Gastrocnemius medialis (tissue), 4 donors: Measurements from ENCODE around the gene SPECC1. TPM values are rescaled to one million over a fixed set of nuclear protein-coding genes. Genes with fewer than 3 reads are reported as not detected.

Experiments used
- ATAC-seq, 2 donors: fragments of 150-250 bp; one replicate each; pipeline ENCODE4 v1.9.1; 2016
- DNase-seq, 2 donors: peaks; one replicate each; pipeline ENCODE4 v3.0.0-alpha.2; 2019
- H3K27ac ChIP-seq, 4 donors: fragments of 200-600 bp; sonication (generic); 1 replicate in 1 of 4; 2 replicates in 3 of 4; pipeline ENCODE4 v1.5.1; 2016 to 2018; ENCODE audit warnings: mild to moderate bottlenecking in 2 of 4, moderate library complexity in 1 of 4
- H3K27me3 ChIP-seq, 3 donors: fragments of 200-600 bp; sonication (generic) in 2 of 3; 1 replicate in 1 of 3; 2 replicates in 2 of 3; pipeline versions ENCODE4 v1.5.1 to v1.6.0; 2016 to 2019; ENCODE audit warnings: mild to moderate bottlenecking in 1 of 3, moderate library complexity in 1 of 3
- H3K36me3 ChIP-seq, 2 donors: fragments of 200-600 bp; sonication (generic) in 1 of 2; one replicate each; pipeline ENCODE4 v1.5.1; 2017 to 2018
- H3K4me1 ChIP-seq, 2 donors: fragments of 200-600 bp; sonication (generic) in 1 of 2; one replicate each; pipeline ENCODE4 v1.5.1; 2016 to 2017; ENCODE audit warnings: mild to moderate bottlenecking in 2 of 2
- H3K4me3 ChIP-seq, 4 donors: fragments of 200-600 bp; sonication (generic) in 3 of 4; 1 replicate in 1 of 4; 2 replicates in 3 of 4; pipeline ENCODE4 v1.5.1; 2016 to 2019; ENCODE audit warnings: mild to moderate bottlenecking in 2 of 4
- H3K9me3 ChIP-seq, 3 donors: fragments of 200-600 bp; sonication (generic) in 2 of 3; 1 replicate in 1 of 3; 2 replicates in 2 of 3; pipeline ENCODE4 v1.5.1; 2016 to 2019
- CTCF ChIP-seq, 5 experiments: fragments of 450-650 bp in 3 of 5; fragments of 200-600 bp in 2 of 5; sonication (generic) in 2 of 5; IDR thresholded peaks in 4 of 5; conservative IDR thresholded peaks in 1 of 5; 1 replicate in 4 of 5; 2 replicates in 1 of 5; pipeline ENCODE4 v1.5.1; 2016 to 2019; ENCODE audit warnings: antibody characterized with exemption in 5 of 5, mild to moderate bottlenecking in 3 of 5, moderate library complexity in 3 of 5
- POLR2A ChIP-seq, 2 donors: fragments of 450-650 bp; IDR thresholded peaks; one replicate each; pipeline ENCODE4 v1.6.1; 2017; ENCODE audit warnings: antibody characterized with exemption in 2 of 2, mild to moderate bottlenecking in 2 of 2, moderate library complexity in 2 of 2
- in situ Hi-C, 4 donors: fragments of 200-750 bp; cut with MboI; loops; one replicate each; pipeline versions ENCODE4 v1.15.0 to v1.8.0; 2017; ENCODE audit warnings: low sequenced_read_pairs in 4 of 4
- intact Hi-C: fragments of 100-400 bp; cut with DNase I; formaldehyde crosslinking; loops from one replicate; pipeline ENCODE4 v1.15.1; 2023; ENCODE audit warnings: low total_unique reads
- total RNA-seq, 4 donors: library from RNA; depleted of rRNA; stranded (reverse); fragments of >200 nt; gene quantifications; one replicate each; pipeline versions ENCODE4 v1.1.0 to v1.2.3, GENCODE V29; 2016

Gene SPECC1
- total RNA-seq, 4 donors from 2014 or later, result 6.1 to 17.9 (median 9.5) TPM

GRCh38 chr17:19986941-19987861 is 22.0 kb upstream of the SPECC1 start:
- ATAC-seq, result no peak
- H3K4me3 ChIP-seq, result no peak overlapping the region
- DNase-seq, result no peak
- TF ChIP-seq POLR2A (IDR thresholded peaks at IDR 0.05), result no peak
- TF ChIP-seq CTCF (IDR thresholded peaks at IDR 0.05 in 4 of 5, conservative IDR thresholded peaks at IDR 0.05 in 1 of 5), result no peak
- H3K9me3 ChIP-seq, result no peaks in the 10 kb centered on the region
- H3K4me1 ChIP-seq, result no peaks in the 10 kb centered on the region
- no peak overlapping the region for H3K27ac ChIP-seq
- no peaks in the 10 kb centered on the region for H3K36me3 ChIP-seq
- H3K27me3 ChIP-seq, result no peaks in the 10 kb centered on the region
- intact Hi-C loops (loop anchor here (5.0 to 10.0 kb wide), 2 partner anchors 238 to 325 kb away; no protein-coding TSS in a partner anchor), in situ Hi-C loops (loop anchor here in 2 of 4 donors (25.0 kb wide), 1 partner anchor 325 kb away; no protein-coding TSS in a partner anchor)

GRCh38 chr17:19987897-19988296 is 21.3 kb upstream of the SPECC1 start:
- no peak overlapping the region for H3K27ac ChIP-seq
- H3K27me3 ChIP-seq, result no peaks in the 10 kb centered on the region
- TF ChIP-seq CTCF (IDR thresholded peaks at IDR 0.05 in 4 of 5, conservative IDR thresholded peaks at IDR 0.05 in 1 of 5) (no peak), POLR2A (IDR thresholded peaks at IDR 0.05) (no peak)
- intact Hi-C loops, result loop anchor here (5.0 to 10.0 kb wide), 2 partner anchors 237 to 324 kb away; no protein-coding TSS in a partner anchor
- peaks cover under 1% of the 10 kb centered on the region in 2 donors for H3K4me1 ChIP-seq
- no peak for ATAC-seq
- in situ Hi-C loops, result loop anchor here in 2 of 4 donors (25.0 kb wide), 1 partner anchor 324 kb away; no protein-coding TSS in a partner anchor
- no peak for DNase-seq
- no peak overlapping the region for H3K4me3 ChIP-seq
- no peaks in the 10 kb centered on the region for H3K9me3 ChIP-seq
- no peaks in the 10 kb centered on the region for H3K36me3 ChIP-seq

DNA sequence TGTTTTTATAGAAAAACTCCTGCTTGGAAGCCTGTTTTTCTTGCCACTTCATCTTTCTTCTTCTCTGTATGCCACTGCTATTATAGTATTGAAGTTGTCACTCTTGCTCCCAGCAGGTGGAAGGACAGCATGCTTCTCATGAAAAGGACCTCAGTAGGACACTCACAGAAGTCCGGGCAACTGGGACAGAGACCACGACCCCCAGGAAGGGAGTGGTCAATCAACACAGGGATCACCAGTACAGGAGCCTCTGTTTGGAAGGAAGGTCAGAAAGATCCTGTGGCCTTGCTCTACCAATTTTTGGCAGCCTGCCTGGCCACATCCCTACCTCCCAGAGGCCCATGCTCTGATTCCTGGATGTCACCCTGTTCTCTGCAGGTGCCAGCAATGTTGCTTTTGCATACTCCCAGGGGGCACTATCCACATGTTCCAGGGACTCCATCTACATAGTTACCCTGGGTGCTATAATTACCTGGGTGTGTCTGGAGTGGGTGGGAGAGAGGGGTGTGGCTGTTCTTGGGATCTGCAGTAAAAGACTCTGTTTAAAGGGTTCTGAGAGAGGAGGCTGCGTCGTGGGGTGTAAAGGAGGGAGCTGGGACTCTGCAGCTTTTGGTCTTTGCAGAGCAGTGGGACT is 17.8 kb upstream of the SPECC1 start:
- Histone ChIP-seq H3K4me1 (peaks cover 3 to 4% of the 10 kb centered on the region in 2 donors), H3K27me3 (no peaks in the 10 kb centered on the region), H3K9me3 (no peaks in the 10 kb centered on the region), H3K36me3 (no peaks in the 10 kb centered on the region), H3K27ac (no peak overlapping the region), H3K4me3 (no peak overlapping the region)
- no peak for DNase-seq
- no peak for TF ChIP-seq CTCF (IDR thresholded peaks at IDR 0.05 in 4 of 5, conservative IDR thresholded peaks at IDR 0.05 in 1 of 5)
- TF ChIP-seq POLR2A (IDR thresholded peaks at IDR 0.05), result no peak
- intact Hi-C loops, result no loop called here
- no peak for ATAC-seq
- in situ Hi-C loops, result loop anchor here (5.0 to 25.0 kb wide), 3 partner anchors 121 to 321 kb away; no protein-coding TSS in a partner anchor

DNA sequence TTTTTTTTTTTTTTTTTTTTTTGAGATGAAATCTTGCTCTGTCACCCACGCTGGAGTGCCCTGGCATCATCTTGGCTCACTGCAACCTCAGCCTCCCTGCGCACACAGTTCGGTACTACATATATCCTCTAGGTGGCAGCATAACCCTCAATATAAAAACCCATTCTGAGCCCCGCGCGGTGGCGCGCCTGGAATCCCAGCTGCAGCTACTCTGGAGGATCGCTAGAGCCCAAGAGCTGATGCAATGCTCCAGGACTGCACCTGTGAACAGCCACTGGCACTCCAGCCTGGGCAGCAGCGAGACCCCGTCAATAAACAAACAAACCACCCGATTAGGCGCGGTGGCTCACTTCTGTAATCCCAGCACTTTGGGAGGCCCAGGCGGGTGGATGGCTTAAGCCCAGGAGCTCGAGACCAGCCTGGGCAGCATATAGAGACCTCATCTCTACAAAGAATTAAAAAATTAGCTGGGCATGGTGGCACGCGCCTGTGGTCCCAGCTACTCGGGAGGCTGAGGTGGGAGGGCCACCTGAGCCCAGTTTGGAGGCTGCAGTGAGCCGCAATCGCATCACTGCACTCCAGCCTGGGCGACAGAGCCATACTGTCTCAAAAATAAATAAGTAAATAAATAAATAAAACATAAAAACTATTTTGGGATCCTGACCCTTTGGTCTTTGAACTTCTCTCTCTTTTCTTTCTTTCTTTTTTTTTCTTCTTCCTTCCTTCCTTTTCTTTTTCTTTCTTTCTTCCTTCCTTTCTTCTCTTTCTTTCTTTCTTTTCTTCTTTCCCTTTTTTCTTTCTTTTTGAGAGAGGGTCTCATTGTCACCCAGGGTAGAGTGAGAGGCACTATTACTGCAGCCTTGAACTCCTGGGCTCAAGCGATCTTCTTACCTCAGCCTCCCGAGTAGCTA is 16.1 kb upstream of the SPECC1 start:
- DNase-seq (peak; percentile 68 to 80), ATAC-seq (peak; percentile 94 to 99)
- Histone ChIP-seq H3K4me1 (peaks cover 3 to 4% of the 10 kb centered on the region in 2 donors), H3K4me3 (peak overlapping the region in 2 of 4 donors; percentile 5 to 29), H3K36me3 (no peaks in the 10 kb centered on the region), H3K27me3 (no peaks in the 10 kb centered on the region), H3K27ac (no peak overlapping the region), H3K9me3 (no peaks in the 10 kb centered on the region)
- TF ChIP-seq POLR2A (IDR thresholded peaks at IDR 0.05) (no peak), CTCF (IDR thresholded peaks at IDR 0.05 in 4 of 5, conservative IDR thresholded peaks at IDR 0.05 in 1 of 5) (peak; percentile 67 to 81 (median 69))
- in situ Hi-C loops, result loop anchor here (5.0 to 25.0 kb wide), 3 partner anchors 119 to 319 kb away; no protein-coding TSS in a partner anchor
- intact Hi-C loops, result loop anchor here (1.0 kb wide), 2 partner anchors 16 to 123 kb away; partner anchors contain the start of gene SPECC1
